Measurements from ENCODE around the gene RAB5B.
A peak's percentile ranks its signal among the peaks of the same experiment; 100 is the strongest.

- peak; percentile 87 to 94 (median 91) for TF ChIP-seq CTCF (IDR thresholded peaks at IDR 0.05)
- no peak for TF ChIP-seq POLR2A (IDR thresholded peaks at IDR 0.05)
These were observed 33.7 kb upstream of the RAB5B start for GRCh38 chr12:55940065-55940732.
